Measurements from ENCODE around the gene IMMT. TPM values are rescaled to one million over a fixed set of nuclear protein-coding genes. Genes with fewer than 3 reads are reported as not detected.

The IMMT gene
- total RNA-seq, 1 experiment from 2014 or later, result 172 TPM

- Histone ChIP-seq H3K4me1 (ENCODE audit: insufficient read depth, low read length, poor library complexity, severe bottlenecking) (peaks cover 22% of the 10 kb centered on the region), H3K9me3 (ENCODE audit: low read depth, low read length, poor library complexity, severe bottlenecking) (no peaks in the 10 kb centered on the region), H3K27me3 (replicated peaks; ENCODE audit: insufficient read depth, low read depth, low read length, poor library complexity) (no peaks in the 10 kb centered on the region), H3K36me3 (ENCODE audit: insufficient read depth, low read length, poor library complexity, severe bottlenecking) (no peaks in the 10 kb centered on the region), H3K27ac (ENCODE audit: low read depth, low read length, poor library complexity, severe bottlenecking) (no peak overlapping the region), H3K4me3 (ENCODE audit: low read depth, low read length, poor library complexity, severe bottlenecking) (no peak overlapping the region)
- TF ChIP-seq, protein P1, sequence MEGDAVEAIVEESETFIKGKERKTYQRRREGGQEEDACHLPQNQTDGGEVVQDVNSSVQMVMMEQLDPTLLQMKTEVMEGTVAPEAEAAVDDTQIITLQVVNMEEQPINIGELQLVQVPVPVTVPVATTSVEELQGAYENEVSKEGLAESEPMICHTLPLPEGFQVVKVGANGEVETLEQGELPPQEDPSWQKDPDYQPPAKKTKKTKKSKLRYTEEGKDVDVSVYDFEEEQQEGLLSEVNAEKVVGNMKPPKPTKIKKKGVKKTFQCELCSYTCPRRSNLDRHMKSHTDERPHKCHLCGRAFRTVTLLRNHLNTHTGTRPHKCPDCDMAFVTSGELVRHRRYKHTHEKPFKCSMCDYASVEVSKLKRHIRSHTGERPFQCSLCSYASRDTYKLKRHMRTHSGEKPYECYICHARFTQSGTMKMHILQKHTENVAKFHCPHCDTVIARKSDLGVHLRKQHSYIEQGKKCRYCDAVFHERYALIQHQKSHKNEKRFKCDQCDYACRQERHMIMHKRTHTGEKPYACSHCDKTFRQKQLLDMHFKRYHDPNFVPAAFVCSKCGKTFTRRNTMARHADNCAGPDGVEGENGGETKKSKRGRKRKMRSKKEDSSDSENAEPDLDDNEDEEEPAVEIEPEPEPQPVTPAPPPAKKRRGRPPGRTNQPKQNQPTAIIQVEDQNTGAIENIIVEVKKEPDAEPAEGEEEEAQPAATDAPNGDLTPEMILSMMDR (conservative IDR thresholded peaks at IDR 0.05; ENCODE audit: low read depth, low read length), result no peak
- TF ChIP-seq EZH2 (IDR thresholded peaks at IDR 0.05; ENCODE audit: borderline replicate concordance, low read depth, low read length, poor library complexity, severe bottlenecking), result no peak
- BruUV-seq (replicated peaks), result no TSS peak
- DNase-seq (ENCODE audit: low spot score), result no peak
- ChIA-PET CTCF (no interaction called here), POLR2A (ENCODE audit: low non-redundant PET) (no interaction called here)
- intact Hi-C loops (cut with micrococcal nuclease; ENCODE audit: unreplicated experiment), result no loop called here
Observed at GRCh38 chr2:86243272-86243671, 48.0 kb upstream of the IMMT start.

DNA sequence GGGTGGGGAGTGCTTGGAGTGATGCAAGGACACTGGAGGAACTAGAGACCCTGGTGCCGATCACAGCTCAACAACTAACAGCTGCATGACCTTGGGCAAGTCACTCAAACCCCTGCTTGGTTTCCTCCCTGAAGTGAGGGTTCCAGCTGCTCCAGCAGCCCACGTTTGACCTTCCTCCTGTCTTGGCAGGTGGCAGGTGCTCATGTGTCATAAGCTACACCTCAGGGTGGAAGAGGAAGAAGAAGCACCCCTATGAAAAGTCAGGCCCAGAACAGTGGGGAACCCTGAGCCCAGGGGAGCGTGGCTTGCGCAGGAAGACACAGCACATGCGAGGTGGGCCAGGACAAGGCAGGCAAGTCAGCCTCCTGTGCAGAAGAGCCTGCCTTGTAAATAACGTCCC is 46.3 kb upstream of the IMMT start:
- no peak for DNase-seq (ENCODE audit: low spot score)
- ChIA-PET CTCF (no interaction called here), POLR2A (ENCODE audit: low non-redundant PET) (no interaction called here)
- Histone ChIP-seq H3K4me1 (ENCODE audit: insufficient read depth, low read length, poor library complexity, severe bottlenecking) (peaks cover 25% of the 10 kb centered on the region), H3K4me3 (ENCODE audit: low read depth, low read length, poor library complexity, severe bottlenecking) (no peak overlapping the region), H3K27me3 (replicated peaks; ENCODE audit: insufficient read depth, low read depth, low read length, poor library complexity) (no peaks in the 10 kb centered on the region), H3K36me3 (ENCODE audit: insufficient read depth, low read length, poor library complexity, severe bottlenecking) (no peaks in the 10 kb centered on the region), H3K27ac (ENCODE audit: low read depth, low read length, poor library complexity, severe bottlenecking) (no peak overlapping the region), H3K9me3 (ENCODE audit: low read depth, low read length, poor library complexity, severe bottlenecking) (no peaks in the 10 kb centered on the region)
- BruUV-seq (replicated peaks), result no TSS peak
- intact Hi-C loops (cut with micrococcal nuclease; ENCODE audit: unreplicated experiment), result no loop called here
- TF ChIP-seq, protein P1 (conservative IDR thresholded peaks at IDR 0.05; ENCODE audit: low read depth, low read length), result no peak
- TF ChIP-seq EZH2 (IDR thresholded peaks at IDR 0.05; ENCODE audit: borderline replicate concordance, low read depth, low read length, poor library complexity, severe bottlenecking), result no peak

- Histone ChIP-seq H3K36me3 (ENCODE audit: insufficient read depth, low read length, poor library complexity, severe bottlenecking) (no peaks in the 10 kb centered on the region), H3K9me3 (ENCODE audit: low read depth, low read length, poor library complexity, severe bottlenecking) (no peaks in the 10 kb centered on the region), H3K27me3 (replicated peaks; ENCODE audit: insufficient read depth, low read depth, low read length, poor library complexity) (no peaks in the 10 kb centered on the region), H3K27ac (ENCODE audit: low read depth, low read length, poor library complexity, severe bottlenecking) (peak overlapping the region; percentile 64), H3K4me3 (ENCODE audit: low read depth, low read length, poor library complexity, severe bottlenecking) (no peak overlapping the region), H3K4me1 (ENCODE audit: insufficient read depth, low read length, poor library complexity, severe bottlenecking) (peaks cover 25% of the 10 kb centered on the region)
- ChIA-PET POLR2A (ENCODE audit: low non-redundant PET) (interaction anchor here (0.6 kb wide), 1 partner anchor 114 kb away, joined by 3 read pairs; no protein-coding TSS in a partner anchor), CTCF (no interaction called here)
- no peak for TF ChIP-seq EZH2 (IDR thresholded peaks at IDR 0.05; ENCODE audit: borderline replicate concordance, low read depth, low read length, poor library complexity, severe bottlenecking)
- TF ChIP-seq, protein P1 (conservative IDR thresholded peaks at IDR 0.05; ENCODE audit: low read depth, low read length), result no peak
- BruUV-seq (replicated peaks), result no TSS peak
- intact Hi-C loops (cut with micrococcal nuclease; ENCODE audit: unreplicated experiment), result no loop called here
- no peak for DNase-seq (ENCODE audit: low spot score)
Observed at GRCh38 chr2:86240251-86240650, 45.0 kb upstream of the IMMT start.

All from A673 (cell line).